ENCODE results near the gene MAN1B1.

DNA sequence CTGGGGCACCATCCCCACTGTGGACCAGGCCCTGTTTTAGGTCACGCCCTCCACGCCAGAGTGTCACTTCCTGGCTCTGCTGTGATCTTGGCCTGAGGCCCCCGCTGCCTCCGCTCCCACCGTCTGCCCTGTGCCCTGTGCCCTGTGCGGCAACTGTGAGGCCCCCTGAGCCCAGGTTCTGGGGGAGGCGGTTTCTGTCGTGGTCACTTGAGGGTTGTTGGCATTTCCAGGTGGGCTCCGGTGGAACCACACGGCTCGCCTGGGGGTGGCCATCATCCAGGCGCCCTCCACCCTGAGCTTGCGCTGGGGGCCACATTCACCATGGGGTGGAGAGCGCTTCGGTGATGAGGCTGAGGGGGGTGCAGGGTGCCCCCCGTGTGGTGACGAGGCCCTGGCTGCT, 21.2 kb downstream of the MAN1B1 start:
- TF ChIP-seq, protein P1, sequence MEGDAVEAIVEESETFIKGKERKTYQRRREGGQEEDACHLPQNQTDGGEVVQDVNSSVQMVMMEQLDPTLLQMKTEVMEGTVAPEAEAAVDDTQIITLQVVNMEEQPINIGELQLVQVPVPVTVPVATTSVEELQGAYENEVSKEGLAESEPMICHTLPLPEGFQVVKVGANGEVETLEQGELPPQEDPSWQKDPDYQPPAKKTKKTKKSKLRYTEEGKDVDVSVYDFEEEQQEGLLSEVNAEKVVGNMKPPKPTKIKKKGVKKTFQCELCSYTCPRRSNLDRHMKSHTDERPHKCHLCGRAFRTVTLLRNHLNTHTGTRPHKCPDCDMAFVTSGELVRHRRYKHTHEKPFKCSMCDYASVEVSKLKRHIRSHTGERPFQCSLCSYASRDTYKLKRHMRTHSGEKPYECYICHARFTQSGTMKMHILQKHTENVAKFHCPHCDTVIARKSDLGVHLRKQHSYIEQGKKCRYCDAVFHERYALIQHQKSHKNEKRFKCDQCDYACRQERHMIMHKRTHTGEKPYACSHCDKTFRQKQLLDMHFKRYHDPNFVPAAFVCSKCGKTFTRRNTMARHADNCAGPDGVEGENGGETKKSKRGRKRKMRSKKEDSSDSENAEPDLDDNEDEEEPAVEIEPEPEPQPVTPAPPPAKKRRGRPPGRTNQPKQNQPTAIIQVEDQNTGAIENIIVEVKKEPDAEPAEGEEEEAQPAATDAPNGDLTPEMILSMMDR (IDR thresholded peaks at IDR 0.05), result no peak
- TF ChIP-seq POLR2A (IDR thresholded peaks at IDR 0.05), result no peak
- no peak for TF ChIP-seq POLR2AphosphoS5 (IDR thresholded peaks at IDR 0.05)

Measured in sigmoid colon (tissue), 4 donors.